HG02884 (cell line): Measurements from ENCODE around the gene DISP3.
"Not testable (repeated sequence)": the region's sequence is repeated elsewhere in the genome, so short reads cannot be mapped to it uniquely, and the experiment has no call there.

ENCODE experiments used
- ATAC-seq: cut with Tn5 transposase; IDR thresholded peaks from one replicate; pipeline ENCODE4 v1.9.1; 2021; ENCODE audit warnings: mild to moderate bottlenecking, moderate library complexity; ENCODE audit not compliant: unreplicated experiment

Gene DISP3

GRCh38 chr1:11571906-11572616, 93.1 kb downstream of the DISP3 start:
- ATAC-seq = no peak

GRCh38 chr1:11573116-11573692, 94.2 kb downstream of the DISP3 start:
- no peak for ATAC-seq

GRCh38 chr1:11575553-11575952, 96.6 kb downstream of the DISP3 start:
- ATAC-seq = no peak

DNA sequence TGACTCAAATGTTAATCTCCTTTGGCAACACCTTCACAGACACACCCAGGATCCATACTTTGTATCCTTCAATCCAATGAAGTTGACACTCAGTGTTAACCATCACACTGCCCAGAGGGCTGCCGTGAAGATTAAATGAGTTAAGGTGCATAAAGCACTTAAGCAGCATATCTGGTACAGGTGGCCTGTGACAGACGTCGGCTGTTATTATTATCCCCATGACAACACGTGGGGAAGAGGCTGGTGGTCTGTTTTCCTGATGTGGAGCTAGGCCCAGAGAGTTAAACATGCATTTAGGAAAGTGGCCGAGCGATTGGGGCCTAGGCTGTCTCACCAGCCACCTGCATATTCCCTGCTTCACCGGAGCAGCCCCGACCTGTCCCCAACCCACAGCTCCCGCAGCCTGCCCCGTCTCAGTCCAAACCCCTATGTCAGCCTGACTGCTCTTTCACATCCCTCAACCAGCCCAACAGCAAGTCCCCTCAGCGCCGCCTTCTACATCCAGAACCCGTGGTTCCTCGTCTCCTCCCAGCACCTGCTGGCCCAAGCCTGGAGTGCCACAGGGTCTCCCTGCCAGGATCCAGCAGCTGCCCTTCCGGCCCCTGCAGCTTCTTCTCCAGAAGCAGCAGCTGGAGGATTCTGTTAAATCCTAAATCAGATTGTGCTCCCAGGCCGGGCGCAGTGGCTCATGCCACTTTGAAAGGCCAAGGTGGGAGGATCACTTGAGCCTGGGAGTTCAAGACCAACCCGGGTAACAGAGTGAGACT, 97.3 kb downstream of the DISP3 start:
- ATAC-seq = no peak

DNA sequence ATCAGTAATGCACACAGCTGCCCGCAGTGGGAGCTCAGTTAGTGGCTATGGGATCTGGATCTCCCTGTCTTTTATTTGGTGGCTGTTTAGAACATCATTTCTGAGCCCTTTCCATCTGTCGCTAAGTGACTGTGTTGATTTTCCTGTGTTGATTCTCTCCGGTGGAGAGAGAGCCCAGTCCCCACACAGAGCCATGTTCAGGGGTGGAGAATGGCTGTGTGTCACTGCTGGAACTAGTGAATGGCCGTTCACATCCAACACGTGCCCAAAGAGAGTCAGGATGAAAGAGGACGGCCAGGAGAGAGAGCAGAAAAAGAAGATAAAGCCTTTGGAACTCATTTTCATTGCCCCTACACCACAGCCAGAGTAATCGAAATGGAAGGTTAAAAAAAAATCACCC, 99.0 kb downstream of the DISP3 start:
- no peak for ATAC-seq

- no peak for ATAC-seq
Observed at GRCh38 chr1:11579506-11579905, 100.6 kb downstream of the DISP3 start.

GRCh38 chr1:11580049-11580448, 101.1 kb downstream of the DISP3 start:
- ATAC-seq = not testable (repeated sequence)

- no peak for ATAC-seq
Observed at GRCh38 chr1:11581445-11581991, 102.6 kb downstream of the DISP3 start.

DNA sequence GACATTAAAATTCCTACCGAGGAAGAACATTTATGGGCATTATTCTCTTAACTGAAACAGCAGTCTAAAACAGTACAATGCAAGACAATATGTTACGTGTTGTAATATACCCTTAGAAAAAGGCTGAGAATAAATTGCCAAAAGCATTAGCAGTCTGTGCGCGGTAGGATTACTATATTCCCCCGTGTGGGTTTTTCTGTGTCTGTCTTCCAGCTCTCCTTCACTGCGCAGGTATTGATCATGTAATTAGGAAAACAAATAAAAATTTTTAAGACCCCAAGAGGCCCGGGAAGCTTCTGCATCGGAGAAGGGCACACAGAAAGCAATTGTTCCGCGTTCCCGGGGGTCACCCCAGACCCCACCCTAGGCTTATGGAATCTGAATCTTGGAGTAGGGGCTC, 106.4 kb downstream of the DISP3 start:
- ATAC-seq = no peak
